HG02798 (cell line): ENCODE results near the gene LARP4B.

ENCODE experiments used
- ATAC-seq: cut with Tn5 transposase; IDR thresholded peaks from one replicate; pipeline ENCODE4 v1.9.1; 2021; ENCODE audit warnings: mild to moderate bottlenecking; ENCODE audit not compliant: unreplicated experiment, poor library complexity

Gene LARP4B

GRCh38 chr10:931326-932318 is at the start of gene LARP4B:
LARP4B (minus strand) TSS chr10:931705; CDS start chr10:885721, 45,984 bp downstream.
- ATAC-seq = peak; percentile 95

GRCh38 chr10:980468-981093 is 49.1 kb upstream of the LARP4B start:
- no peak for ATAC-seq

- no peak for ATAC-seq
Measured at GRCh38 chr10:978826-979421, 47.4 kb upstream of the LARP4B start.

GRCh38 chr10:976316-976715 is 44.8 kb upstream of the LARP4B start:
- ATAC-seq = no peak

- ATAC-seq = no peak
Measured at GRCh38 chr10:974785-975074, 43.2 kb upstream of the LARP4B start.

- peak; percentile 41 for ATAC-seq
Measured at GRCh38 chr10:974038-974784, 42.7 kb upstream of the LARP4B start.

- peak; percentile 49 for ATAC-seq
Measured at GRCh38 chr10:972763-973162, 41.3 kb upstream of the LARP4B start.

- no peak for ATAC-seq
Measured at GRCh38 chr10:971613-972012, 40.1 kb upstream of the LARP4B start.

GRCh38 chr10:971150-971542 is 39.6 kb upstream of the LARP4B start:
- no peak for ATAC-seq

- ATAC-seq = no peak
Measured at GRCh38 chr10:970311-971149, 39.0 kb upstream of the LARP4B start.

- ATAC-seq = no peak
Measured at GRCh38 chr10:969473-970150, 38.1 kb upstream of the LARP4B start.

- ATAC-seq = no peak
Measured at GRCh38 chr10:968546-969199, 37.2 kb upstream of the LARP4B start.

GRCh38 chr10:966466-967235 is 35.1 kb upstream of the LARP4B start:
- ATAC-seq = no peak

GRCh38 chr10:964988-965417 is 33.5 kb upstream of the LARP4B start:
- ATAC-seq = no peak

- no peak for ATAC-seq
Measured at GRCh38 chr10:964321-964987, 32.9 kb upstream of the LARP4B start.

GRCh38 chr10:963655-964054 is 32.1 kb upstream of the LARP4B start:
- no peak for ATAC-seq

- no peak for ATAC-seq
Measured at GRCh38 chr10:963186-963585, 31.7 kb upstream of the LARP4B start.
